Neural progenitor cell (in vitro differentiated cells): Measurements from ENCODE around the gene EYA4.

ENCODE experiments used
- CTCF ChIP-seq: fragments of 200-600 bp; sonication (generic); IDR thresholded peaks from 2 replicates; pipeline ENCODE4 v1.5.1; 2017; ENCODE audit warnings: antibody characterized with exemption, mild to moderate bottlenecking
- EZH2phosphoT487 ChIP-seq: fragments of 200-600 bp; sonication (generic); IDR thresholded peaks from 2 replicates; pipeline ENCODE4 v1.6.1; 2017; ENCODE audit warnings: antibody characterized with exemption

- TF ChIP-seq CTCF (no peak), EZH2phosphoT487 (no peak)
Observed at GRCh38 chr6:133460101-133460500, 218.9 kb downstream of the EYA4 start.
